HEK293 (cell line): Measurements from ENCODE around the gene MESD.

Experiments used
- CTCF ChIA-PET: fragments of 350-600 bp; formaldehyde crosslinking; extraction: SDS; loops from one replicate; lab custom pipeline; 2021; ENCODE audit warnings: antibody characterized with exemption; lab: Yijun Ruan, JAX
- POLR2A ChIA-PET: fragments of 300-600 bp; formaldehyde crosslinking; extraction: SDS; loops from one replicate; lab custom pipeline; 2020; ENCODE audit warnings: antibody characterized with exemption, inconsistent platforms; lab: Yijun Ruan, JAX
- H3K27ac ChIP-seq: fragments of 200-500 bp; sonication (Bioruptor generic); 2 replicates; pipeline ENCODE4 v1.5.1; 2014; ENCODE audit warnings: low read depth, low read length, control low read depth, inconsistent platforms; ENCODE audit errors: extremely low read depth
- H3K36me3 ChIP-seq, 2 experiments: fragments of 200-500 bp in 1 of 2; sonication (Bioruptor generic) in 1 of 2; 1 replicate in 1 of 2; 2 replicates in 1 of 2; pipeline ENCODE4 v1.5.1; 2014 to 2017; ENCODE audit warnings: inconsistent platforms in 2 of 2, low read length in 2 of 2; ENCODE audit not compliant: control insufficient read depth in 2 of 2, insufficient read depth in 1 of 2
- H3K4me1 ChIP-seq: fragments of 200-500 bp; sonication (Bioruptor generic); 2 replicates; pipeline ENCODE4 v1.5.1; 2014; ENCODE audit warnings: mild to moderate bottlenecking, low read length, inconsistent platforms; ENCODE audit not compliant: control insufficient read depth, insufficient read depth
- H3K4me3 ChIP-seq: 2 replicates; pipeline ENCODE4 v1.5.1; 2011; ENCODE audit warnings: low read depth, mild to moderate bottlenecking, control low read depth, low read length, moderate library complexity
- H3K9me3 ChIP-seq: fragments of 200-500 bp; sonication (Bioruptor generic); 2 replicates; pipeline ENCODE4 v1.5.1; 2014; ENCODE audit warnings: low read depth, low read length, inconsistent platforms; ENCODE audit not compliant: control insufficient read depth, insufficient read depth
- BCL11A ChIP-seq: fragments of 450-650 bp; formaldehyde crosslinking; IDR thresholded peaks from 2 replicates; pipeline ENCODE4 v1.5.1; 2016; ENCODE audit warnings: low read depth, missing biosample characterization, missing genetic modification characterization
- GLI4 ChIP-seq: fragments of 450-650 bp; formaldehyde crosslinking; IDR thresholded peaks from 2 replicates; pipeline ENCODE4 v1.5.1; 2016; ENCODE audit warnings: missing biosample characterization, missing genetic modification characterization
- HIC1 ChIP-seq: fragments of 450-650 bp; formaldehyde crosslinking; IDR thresholded peaks from 2 replicates; pipeline ENCODE4 v1.5.1; 2016; ENCODE audit warnings: missing biosample characterization, missing genetic modification characterization
- KLF1 ChIP-seq: fragments of 450-650 bp; formaldehyde crosslinking; IDR thresholded peaks from 2 replicates; pipeline ENCODE4 v1.5.1; 2016; ENCODE audit warnings: missing biosample characterization, missing genetic modification characterization
- KLF17 ChIP-seq: fragments of 450-650 bp; formaldehyde crosslinking; IDR thresholded peaks from 2 replicates; pipeline ENCODE4 v1.5.1; 2016; ENCODE audit warnings: missing biosample characterization, missing genetic modification characterization
- RBAK ChIP-seq: fragments of 450-650 bp; formaldehyde crosslinking; IDR thresholded peaks from 2 replicates; pipeline ENCODE4 v1.5.1; 2016; ENCODE audit warnings: missing biosample characterization, missing genetic modification characterization
- SCRT1 ChIP-seq: fragments of 450-650 bp; formaldehyde crosslinking; IDR thresholded peaks from 2 replicates; pipeline ENCODE4 v1.5.1; 2016; ENCODE audit warnings: missing biosample characterization, missing genetic modification characterization, borderline replicate concordance
- ZBTB7A ChIP-seq: fragments of 450-650 bp; formaldehyde crosslinking; IDR thresholded peaks from 2 replicates; pipeline ENCODE4 v1.5.1; 2016; ENCODE audit warnings: low read depth, missing biosample characterization, missing genetic modification characterization
- ZFHX2 ChIP-seq: fragments of 450-650 bp; formaldehyde crosslinking; conservative IDR thresholded peaks from 2 replicates; pipeline ENCODE4 v1.5.1; 2016; ENCODE audit warnings: missing biosample characterization, missing genetic modification characterization
- ZFP41 ChIP-seq: fragments of 450-650 bp; formaldehyde crosslinking; IDR thresholded peaks from 2 replicates; pipeline ENCODE4 v1.5.1; 2016; ENCODE audit warnings: missing biosample characterization, missing genetic modification characterization, borderline replicate concordance
- ZFP69B ChIP-seq: fragments of 450-650 bp; formaldehyde crosslinking; IDR thresholded peaks from 2 replicates; pipeline ENCODE4 v1.5.1; 2016; ENCODE audit warnings: missing biosample characterization, missing genetic modification characterization
- ZNF146 ChIP-seq: fragments of 450-650 bp; formaldehyde crosslinking; IDR thresholded peaks from 2 replicates; pipeline ENCODE4 v1.5.1; 2016; ENCODE audit warnings: missing biosample characterization, missing genetic modification characterization
- ZNF324 ChIP-seq: fragments of 450-650 bp; formaldehyde crosslinking; IDR thresholded peaks from 2 replicates; pipeline ENCODE4 v1.5.1; 2016; ENCODE audit warnings: missing biosample characterization, missing genetic modification characterization
- ZNF558 ChIP-seq: fragments of 450-650 bp; formaldehyde crosslinking; IDR thresholded peaks from 2 replicates; pipeline ENCODE4 v1.5.1; 2016; ENCODE audit warnings: missing biosample characterization, missing genetic modification characterization
- ZNF660 ChIP-seq: fragments of 450-650 bp; IDR thresholded peaks from 2 replicates; pipeline ENCODE4 v1.5.1; 2018; ENCODE audit warnings: missing biosample characterization, mild to moderate bottlenecking, missing genetic modification characterization
- ZNF664 ChIP-seq: fragments of 450-650 bp; formaldehyde crosslinking; IDR thresholded peaks from 2 replicates; pipeline ENCODE4 v1.5.1; 2016; ENCODE audit warnings: missing biosample characterization, missing genetic modification characterization
- ZNF692 ChIP-seq: fragments of 450-650 bp; formaldehyde crosslinking; IDR thresholded peaks from 2 replicates; pipeline ENCODE4 v1.5.1; 2016; ENCODE audit warnings: missing biosample characterization, missing genetic modification characterization
- ZSCAN16 ChIP-seq: fragments of 450-650 bp; formaldehyde crosslinking; IDR thresholded peaks from 2 replicates; pipeline ENCODE4 v1.5.1; 2016; ENCODE audit warnings: missing biosample characterization, missing genetic modification characterization
- ZSCAN30 ChIP-seq: fragments of 450-650 bp; IDR thresholded peaks from 2 replicates; pipeline ENCODE4 v1.5.1; 2018; ENCODE audit warnings: missing biosample characterization, mild to moderate bottlenecking, missing genetic modification characterization, moderate library complexity
- ZXDB ChIP-seq: fragments of 450-650 bp; formaldehyde crosslinking; IDR thresholded peaks from 2 replicates; pipeline ENCODE4 v1.5.1; 2016; ENCODE audit warnings: missing biosample characterization, missing genetic modification characterization
- TF ChIP-seq, protein P1 (sequence below): fragments of 450-650 bp; formaldehyde crosslinking; IDR thresholded peaks from 2 replicates; pipeline ENCODE4 v1.5.1; 2017; ENCODE audit warnings: missing biosample characterization, missing genetic modification characterization

MESD gene

DNA sequence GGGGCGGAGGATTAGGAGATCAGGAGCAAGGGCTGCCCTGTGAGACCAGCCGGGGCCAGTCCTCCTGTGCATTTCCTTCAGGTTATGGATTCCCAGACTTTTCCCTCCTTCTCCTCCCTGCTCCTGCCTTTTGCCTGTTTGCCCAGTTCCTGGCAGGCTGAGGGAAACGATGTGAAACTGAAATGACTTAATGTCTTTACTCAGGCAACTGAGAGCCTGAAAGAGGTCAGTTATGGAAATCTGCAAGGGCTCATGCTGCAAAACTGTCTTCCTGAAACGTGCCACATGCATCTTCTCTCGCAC, 57.2 kb downstream of the MESD start:
- CTCF ChIA-PET, result interaction anchor here (1.3 kb wide), 1 partner anchor 37 kb away, joined by 3 read pairs; no protein-coding TSS in a partner anchor
- TF ChIP-seq SCRT1 (tag by site-specific recombination) (no peak), ZNF692 (tag by site-specific recombination) (no peak)
- Histone ChIP-seq H3K4me1 (no peaks in the 10 kb centered on the region), H3K4me3 (no peak overlapping the region), H3K27ac (no peak overlapping the region), H3K36me3 (no peaks in the 10 kb centered on the region), H3K9me3 (no peaks in the 10 kb centered on the region)
- POLR2A ChIA-PET, result no interaction called here

DNA sequence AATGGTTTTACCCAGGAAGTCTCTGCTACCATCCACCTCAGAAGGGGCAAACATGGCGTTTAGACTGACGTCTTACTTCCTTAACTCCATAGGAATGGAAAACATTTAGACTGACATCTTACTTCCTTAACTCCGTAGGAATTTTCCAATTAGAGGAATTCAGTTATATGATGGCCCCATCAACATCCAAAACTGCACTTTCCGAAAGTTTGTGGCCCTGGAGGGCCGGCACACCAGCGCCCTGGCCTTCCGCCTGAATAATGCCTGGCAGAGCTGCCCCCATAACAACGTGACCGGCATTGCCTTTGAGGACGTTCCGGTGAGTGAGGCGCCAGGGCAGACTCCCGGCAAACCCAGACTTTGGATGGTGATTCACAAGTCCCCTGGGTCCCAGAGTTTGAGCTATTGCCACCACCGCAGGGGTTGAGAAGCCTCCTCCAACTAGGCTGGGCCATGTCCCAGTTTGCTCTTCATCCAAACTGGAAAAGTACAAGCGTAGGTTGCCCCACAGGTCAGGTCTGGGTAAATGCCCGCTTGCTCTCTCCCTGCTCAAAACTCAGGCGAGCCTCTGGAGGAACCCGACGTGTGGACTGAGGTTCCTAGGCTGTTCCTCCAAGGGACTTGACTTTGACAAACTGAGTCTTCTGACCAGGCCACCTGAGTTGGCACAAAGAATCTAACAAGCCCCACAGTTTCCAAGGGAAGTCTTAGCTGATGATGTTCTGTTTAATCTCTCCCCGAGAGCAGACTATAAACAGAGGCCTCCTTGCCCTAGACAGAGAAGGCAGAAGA, 57.7 kb downstream of the MESD start:
- no peak overlapping the region for H3K4me3 ChIP-seq
- no peaks in the 10 kb centered on the region for H3K4me1 ChIP-seq
- H3K9me3 ChIP-seq, result no peaks in the 10 kb centered on the region
- H3K27ac ChIP-seq, result no peak overlapping the region
- no peaks in the 10 kb centered on the region for H3K36me3 ChIP-seq
- ChIA-PET CTCF (interaction anchor here (1.3 kb wide), 1 partner anchor 38 kb away, joined by 3 read pairs; no protein-coding TSS in a partner anchor), POLR2A (no interaction called here)
- TF ChIP-seq ZNF324 (tag by site-specific recombination), result no peak
- TF ChIP-seq HIC1 (tag by site-specific recombination), result no peak
- TF ChIP-seq ZNF558, result no peak
- no peak for TF ChIP-seq KLF1 (tag by site-specific recombination)
- no peak for TF ChIP-seq ZSCAN16 (tag by site-specific recombination)
- no peak for TF ChIP-seq RBAK (tag by site-specific recombination)
- TF ChIP-seq ZXDB (tag by site-specific recombination), result no peak
- TF ChIP-seq ZSCAN30 (tag by site-specific recombination), result no peak
- no peak for TF ChIP-seq BCL11A
- TF ChIP-seq ZFP41, result no peak
- TF ChIP-seq, protein P1, sequence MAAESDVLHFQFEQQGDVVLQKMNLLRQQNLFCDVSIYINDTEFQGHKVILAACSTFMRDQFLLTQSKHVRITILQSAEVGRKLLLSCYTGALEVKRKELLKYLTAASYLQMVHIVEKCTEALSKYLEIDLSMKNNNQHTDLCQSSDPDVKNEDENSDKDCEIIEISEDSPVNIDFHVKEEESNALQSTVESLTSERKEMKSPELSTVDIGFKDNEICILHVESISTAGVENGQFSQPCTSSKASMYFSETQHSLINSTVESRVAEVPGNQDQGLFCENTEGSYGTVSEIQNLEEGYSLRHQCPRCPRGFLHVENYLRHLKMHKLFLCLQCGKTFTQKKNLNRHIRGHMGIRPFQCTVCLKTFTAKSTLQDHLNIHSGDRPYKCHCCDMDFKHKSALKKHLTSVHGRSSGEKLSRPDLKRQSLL, result no peak
- no peak for TF ChIP-seq ZNF660 (tag by site-specific recombination)
- TF ChIP-seq ZFP69B (tag by site-specific recombination), result no peak
- no peak for TF ChIP-seq KLF17
- TF ChIP-seq ZNF146 (tag by site-specific recombination), result no peak
- no peak for TF ChIP-seq ZNF664 (tag by site-specific recombination)
- TF ChIP-seq ZBTB7A (tag by site-specific recombination), result no peak
- TF ChIP-seq ZFHX2 (tag by site-specific recombination), result no peak
- no peak for TF ChIP-seq GLI4
